Measurements from ENCODE around the gene KRTAP12-4. TPM values are rescaled to one million over a fixed set of nuclear protein-coding genes. Genes with fewer than 3 reads are reported as not detected.
"Not testable (repeated sequence)": the region's sequence is repeated elsewhere in the genome, so short reads cannot be mapped to it uniquely, and the experiment has no call there.

Gene KRTAP12-4
- total and polyA plus RNA-seq, 9 of the 15 experiments (the other 6 are each of a cell fraction or from before 2014, with no cell fraction given) = not detected

DNA sequence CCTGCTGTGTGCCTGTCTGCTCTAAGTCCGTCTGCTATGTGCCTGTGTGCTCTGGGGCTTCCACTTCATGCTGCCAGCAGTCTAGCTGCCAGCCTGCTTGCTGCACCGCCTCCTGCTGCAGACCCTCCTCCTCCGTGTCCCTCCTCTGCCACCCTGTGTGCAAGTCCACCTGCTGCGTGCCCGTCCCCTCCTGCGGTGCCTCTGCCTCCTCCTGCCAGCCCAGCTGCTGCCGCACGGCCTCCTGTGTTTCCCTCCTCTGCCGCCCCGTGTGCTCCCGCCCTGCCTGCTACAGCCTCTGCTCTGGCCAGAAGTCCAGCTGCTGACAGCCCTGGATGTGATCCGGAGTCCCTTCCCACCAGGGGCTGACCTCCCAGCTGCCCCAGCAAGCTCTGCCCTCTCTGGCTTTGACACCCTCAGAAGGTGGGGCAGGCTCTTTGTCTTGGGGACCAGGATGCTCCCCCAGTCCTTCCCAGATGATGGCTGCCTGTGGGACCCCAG, 16.6 kb downstream of the KRTAP12-4 start:
- H4K20me1 ChIP-seq (replicated peaks; ENCODE audit: control insufficient read depth, insufficient read depth, low read length); CTCF ChIA-PET (ENCODE audit: low intra/inter-chr PET ratio); H3K79me2 ChIP-seq (ENCODE audit: control insufficient read depth, insufficient read depth, low read length); intact Hi-C loops (cut with micrococcal nuclease); ATAC-seq; H3K9ac ChIP-seq (ENCODE audit: insufficient read depth in 1 of 2, low read depth in 2 of 2, low read length in 2 of 2); in situ Hi-C loops (cut with MboI); H3K9me1 ChIP-seq (ENCODE audit: control insufficient read depth, insufficient read depth, low read length); H3K4me1 ChIP-seq (replicated peaks in 1 of 2; ENCODE audit: control insufficient read depth in 2 of 2, insufficient read depth in 2 of 2, low read length in 2 of 2); H3K36me3 ChIP-seq (ENCODE audit: control insufficient read depth, insufficient read depth, low read length); BruUV-seq (replicated peaks); H3K4me3 ChIP-seq; FAIRE-seq; H2AFZ ChIP-seq (ENCODE audit: low read depth, low read length); DNase-seq (ENCODE audit: extremely low read depth in 1 of 4, low spot score in 3 of 4); H3K4me2 ChIP-seq (ENCODE audit: insufficient read depth, low read length); H3K9me3 ChIP-seq (replicated peaks; ENCODE audit: control insufficient read depth, insufficient read depth, low read depth, low read length); H3K27me3 ChIP-seq (ENCODE audit: control insufficient read depth in 2 of 2, insufficient read depth in 2 of 2, low read length in 2 of 2); H3K27ac ChIP-seq (ENCODE audit: extremely low read depth, low read depth, low read length): not testable (repeated sequence)
- 4% methylated on average over 7 of the region's 12 CpGs for WGBS (ENCODE audit: insufficient coverage, low coverage, missing lambda C conversion rate)
- POLR2A ChIA-PET = interaction anchor here (0.6 to 1.0 kb wide), 2 partner anchors 12 to 15 kb away, joined by 3 read pairs; no protein-coding TSS in a partner anchor

DNA sequence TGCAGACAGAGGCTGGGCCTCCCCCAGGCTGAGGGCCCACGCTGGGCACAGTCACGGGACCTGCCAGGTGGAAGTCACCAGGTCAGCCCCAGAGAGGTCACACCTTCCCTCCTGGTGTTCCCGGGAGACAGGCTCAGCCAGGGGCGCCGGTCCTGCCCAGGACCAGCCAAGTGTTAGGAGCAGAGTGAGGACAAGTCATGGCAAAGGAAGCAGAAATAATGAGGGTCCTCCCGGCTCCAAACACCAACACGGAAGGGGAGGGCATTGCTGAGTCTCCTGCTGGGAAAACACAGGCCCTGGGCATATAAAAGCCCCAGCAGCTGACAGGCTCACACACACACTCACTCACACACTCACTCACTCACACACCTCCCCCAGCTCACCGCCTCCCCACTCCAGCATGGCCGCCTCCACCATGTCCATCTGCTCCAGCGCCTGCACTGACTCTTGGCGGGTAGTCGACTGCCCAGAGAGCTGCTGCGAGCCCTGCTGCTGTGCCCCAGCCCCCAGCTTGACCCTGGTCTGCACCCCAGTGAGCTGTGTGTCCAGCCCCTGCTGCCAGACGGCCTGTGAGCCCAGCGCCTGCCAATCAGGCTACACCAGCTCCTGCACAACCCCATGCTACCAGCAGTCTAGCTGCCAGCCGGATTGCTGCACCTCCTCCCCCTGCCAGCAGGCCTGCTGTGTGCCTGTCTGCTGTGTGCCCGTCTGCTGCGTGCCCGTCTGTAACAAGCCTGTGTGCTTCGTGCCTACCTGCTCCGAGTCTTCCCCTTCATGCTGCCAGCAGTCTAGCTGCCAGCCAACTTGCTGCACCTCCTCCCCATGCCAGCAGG, 17.2 kb downstream of the KRTAP12-4 start, which contains the start of gene KRTAP10-10:
Gene KRTAP10-10, plus strand, starts transcription at position 339 of the 833 bp plus-strand sequence. Its CDS starts 62 bp downstream, at position 401.
- intact Hi-C loops (cut with micrococcal nuclease) = no loop called here
- DNase-seq (ENCODE audit: extremely low read depth in 1 of 4, low spot score in 3 of 4) = no peak
- Histone ChIP-seq H3K9ac (ENCODE audit: insufficient read depth in 1 of 2, low read depth in 2 of 2, low read length in 2 of 2) (no peak within 1 kb of the TSS; a peak in 1 of 4 replicates), H3K4me3 (no peak within 1 kb of the TSS), H4K20me1 (replicated peaks; ENCODE audit: control insufficient read depth, insufficient read depth, low read length) (no peaks in the 10 kb centered on the region), H3K4me2 (ENCODE audit: insufficient read depth, low read length) (no peak within 1 kb of the TSS), H3K9me1 (ENCODE audit: control insufficient read depth, insufficient read depth, low read length) (no peaks in the 10 kb centered on the region), H2AFZ (ENCODE audit: low read depth, low read length) (no peak within 1 kb of the TSS), H3K9me3 (replicated peaks; ENCODE audit: control insufficient read depth, insufficient read depth, low read depth, low read length) (no peaks in the 10 kb centered on the region), H3K27me3 (ENCODE audit: control insufficient read depth in 2 of 2, insufficient read depth in 2 of 2, low read length in 2 of 2) (peaks cover 0 to 6% of the 10 kb centered on the region in 2 experiments; a peak in 2 of 5 replicates), H3K79me2 (ENCODE audit: control insufficient read depth, insufficient read depth, low read length) (no peaks in the 10 kb centered on the region), H3K27ac (ENCODE audit: extremely low read depth, low read depth, low read length) (no peak within 1 kb of the TSS), H3K36me3 (ENCODE audit: control insufficient read depth, insufficient read depth, low read length) (no peaks in the 10 kb centered on the region), H3K4me1 (replicated peaks in 1 of 2; ENCODE audit: control insufficient read depth in 2 of 2, insufficient read depth in 2 of 2, low read length in 2 of 2) (peaks cover 0 to 3% of the 10 kb centered on the region in 2 experiments; a peak in 2 of 5 replicates)
- POLR2A ChIA-PET = interaction anchor here (0.6 kb wide), 2 partner anchors 12 to 13 kb away, joined by 3 read pairs; no protein-coding TSS in a partner anchor
- no TSS peak for BruUV-seq (replicated peaks)
- 0% methylated on average over 21 of the region's 21 CpGs for WGBS (ENCODE audit: insufficient coverage, low coverage, missing lambda C conversion rate)
- in situ Hi-C loops (cut with MboI) = no loop called here
- CTCF ChIA-PET (ENCODE audit: low intra/inter-chr PET ratio) = no interaction called here
- ATAC-seq = peak; percentile 36; the same call in 1 of the 3 replicates
- FAIRE-seq = no peak
- TF ChIP-seq, protein P1, sequence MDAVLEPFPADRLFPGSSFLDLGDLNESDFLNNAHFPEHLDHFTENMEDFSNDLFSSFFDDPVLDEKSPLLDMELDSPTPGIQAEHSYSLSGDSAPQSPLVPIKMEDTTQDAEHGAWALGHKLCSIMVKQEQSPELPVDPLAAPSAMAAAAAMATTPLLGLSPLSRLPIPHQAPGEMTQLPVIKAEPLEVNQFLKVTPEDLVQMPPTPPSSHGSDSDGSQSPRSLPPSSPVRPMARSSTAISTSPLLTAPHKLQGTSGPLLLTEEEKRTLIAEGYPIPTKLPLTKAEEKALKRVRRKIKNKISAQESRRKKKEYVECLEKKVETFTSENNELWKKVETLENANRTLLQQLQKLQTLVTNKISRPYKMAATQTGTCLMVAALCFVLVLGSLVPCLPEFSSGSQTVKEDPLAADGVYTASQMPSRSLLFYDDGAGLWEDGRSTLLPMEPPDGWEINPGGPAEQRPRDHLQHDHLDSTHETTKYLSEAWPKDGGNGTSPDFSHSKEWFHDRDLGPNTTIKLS (IDR thresholded peaks at IDR 0.05; ENCODE audit: borderline replicate concordance, low read depth) = no peak
- no peak for TF ChIP-seq BRF1 (IDR thresholded peaks at IDR 0.05; ENCODE audit: borderline replicate concordance, extremely low read depth, insufficient read length)
- TF ChIP-seq E2F8 (IDR thresholded peaks at IDR 0.05; ENCODE audit: low read depth, partially characterized antibody) = no peak
